ENCODE measurements around the gene GYPB.
"Not testable (repeated sequence)": the region's sequence is repeated elsewhere in the genome, so short reads cannot be mapped to it uniquely, and the experiment has no call there.

GYPB gene

DNA sequence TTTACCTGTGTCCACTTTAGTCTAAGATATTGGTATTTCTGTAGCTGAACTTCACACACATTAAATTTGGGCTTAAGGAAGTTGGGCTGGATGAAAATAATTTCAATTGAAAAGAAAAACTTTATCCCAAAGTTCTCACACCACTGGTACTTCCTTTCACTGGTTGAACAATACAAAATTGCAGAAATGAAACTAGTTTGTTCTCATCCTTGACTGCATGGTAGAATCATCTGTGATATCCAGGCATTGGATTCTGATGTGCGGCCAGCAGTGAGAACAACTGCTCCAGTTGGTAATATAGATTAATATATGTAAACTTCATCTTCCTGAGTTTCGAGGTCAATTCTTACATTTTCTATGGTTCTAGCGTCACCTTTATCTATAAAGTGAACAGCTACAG is 10.6 kb downstream of the GYPB start:
- not testable (repeated sequence) for DNase-seq (ENCODE audit: low spot score)

DNA sequence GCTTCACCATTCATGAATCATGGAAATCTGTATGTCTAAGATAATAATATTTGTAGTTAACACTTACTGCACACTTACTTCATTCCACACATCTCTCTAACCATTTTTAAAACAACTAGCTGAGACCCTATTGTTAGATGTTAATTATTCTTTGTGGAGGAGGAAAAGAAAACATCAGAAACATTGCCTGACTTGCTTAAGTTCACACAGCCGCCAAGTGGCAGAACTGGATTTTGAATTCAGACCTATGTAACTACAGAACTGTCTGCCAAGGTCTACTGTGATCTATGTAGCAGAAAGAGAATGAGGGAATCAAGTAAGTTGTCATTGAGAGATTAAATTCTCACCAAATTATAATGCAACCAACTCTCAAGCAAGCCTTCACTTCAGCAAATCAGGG is 11.2 kb downstream of the GYPB start:
- DNase-seq (ENCODE audit: low spot score): not testable (repeated sequence)

- not testable (repeated sequence) for DNase-seq (ENCODE audit: low spot score)
These were observed 12.9 kb downstream of the GYPB start for GRCh38 chr4:144006200-144006803.

- not testable (repeated sequence) for DNase-seq (ENCODE audit: low spot score)
These were observed 13.6 kb downstream of the GYPB start for GRCh38 chr4:144005558-144005953.

DNA sequence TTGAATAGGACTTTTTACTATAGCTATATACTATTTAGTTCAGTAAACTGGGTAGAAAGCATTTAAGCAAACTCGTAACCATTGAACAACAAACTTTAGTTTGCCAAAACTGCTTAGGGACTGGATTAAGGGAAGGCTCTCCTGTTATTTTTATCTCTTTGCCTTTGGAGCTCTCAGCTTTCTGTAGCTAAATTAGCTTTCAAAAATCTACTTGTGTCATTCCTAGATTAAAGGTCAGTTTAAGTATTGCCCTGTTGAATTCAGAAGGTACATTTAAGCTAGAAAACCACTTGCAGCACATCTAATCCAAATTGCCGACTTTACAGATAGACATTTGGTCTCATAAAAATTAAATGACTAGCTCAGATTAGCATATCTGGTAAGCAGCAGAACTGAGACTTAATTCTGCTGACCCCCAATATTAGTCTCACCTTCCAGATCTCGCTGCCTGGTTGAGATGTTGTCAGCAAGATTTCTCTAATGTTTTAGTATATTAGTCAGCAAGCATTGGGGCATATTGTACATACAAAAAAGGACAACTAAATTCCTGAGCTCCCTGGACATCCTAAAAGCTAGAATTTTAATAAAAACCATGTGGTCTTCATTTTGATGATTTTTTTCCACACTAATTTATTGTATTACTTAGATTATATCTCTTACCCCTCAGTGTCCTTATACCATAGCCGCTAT is 14.2 kb downstream of the GYPB start:
- not testable (repeated sequence) for DNase-seq (ENCODE audit: low spot score)

- not testable (repeated sequence) for DNase-seq (ENCODE audit: low spot score)
These were observed 15.3 kb downstream of the GYPB start for GRCh38 chr4:144003890-144004265.

DNA sequence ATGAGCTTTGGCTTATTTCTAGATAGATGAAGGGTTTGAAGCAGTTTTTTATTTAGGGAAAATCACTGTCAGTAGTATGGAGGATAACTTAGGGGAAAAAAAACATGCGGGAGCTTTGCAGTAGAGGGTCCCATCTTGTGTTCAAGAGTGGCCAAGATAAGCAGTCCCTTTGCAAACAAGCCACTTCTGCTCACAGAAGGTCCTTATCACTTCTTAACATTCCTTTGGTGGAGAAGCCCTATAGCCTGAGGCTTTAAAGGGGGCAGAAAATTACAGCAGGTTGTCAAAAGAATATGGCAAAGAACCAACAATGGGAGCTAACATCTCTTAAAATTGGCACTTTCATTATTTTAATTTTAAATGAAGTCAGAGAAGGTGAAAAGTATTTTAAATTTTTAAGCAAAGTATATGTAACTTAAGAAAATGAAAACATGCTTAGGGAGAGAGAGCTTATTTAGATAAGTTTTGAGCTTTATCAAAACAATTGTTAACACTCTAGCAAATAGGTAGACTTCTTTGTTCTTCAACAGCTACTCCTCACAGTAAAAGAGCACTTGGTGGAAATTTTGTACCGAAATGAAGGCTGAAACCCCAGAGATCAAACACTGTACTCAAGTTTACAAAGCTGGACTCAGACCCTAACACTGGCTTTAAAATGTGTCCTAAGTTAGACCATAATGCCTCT is 15.8 kb downstream of the GYPB start:
- not testable (repeated sequence) for DNase-seq (ENCODE audit: low spot score)

DNA sequence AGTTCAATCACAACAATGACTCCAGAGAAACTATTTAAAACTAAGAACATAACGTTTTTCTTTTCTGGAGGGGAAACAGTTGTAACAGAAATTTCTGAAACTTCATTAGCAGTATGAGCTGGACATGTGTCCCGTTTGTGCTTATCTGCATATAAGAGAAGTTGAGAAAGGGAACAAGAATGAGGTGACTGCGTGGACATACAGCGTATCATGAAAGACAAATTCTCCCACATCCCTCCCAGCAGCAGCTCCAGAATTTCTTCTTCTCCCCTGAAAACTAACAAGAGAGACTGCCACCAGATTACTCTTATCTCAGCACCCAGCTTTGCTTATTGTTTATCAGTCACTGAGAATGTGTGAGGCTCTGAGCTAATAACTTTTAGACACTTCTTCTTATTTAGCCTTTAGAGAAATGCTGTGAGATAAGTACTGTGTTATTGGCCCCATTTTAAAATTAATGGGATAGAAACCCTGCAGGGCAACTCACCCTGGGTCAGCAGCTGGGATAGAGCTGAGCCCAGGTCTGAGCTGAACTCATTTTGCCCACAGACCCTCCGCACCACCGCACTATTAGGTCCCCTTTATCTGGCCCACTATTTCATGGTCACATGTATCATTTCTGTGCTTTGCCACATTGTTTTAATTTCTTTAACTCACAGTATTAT is 18.7 kb downstream of the GYPB start:
- DNase-seq (ENCODE audit: low spot score): not testable (repeated sequence)

GRCh38 chr4:143996193-143996592 is 23.0 kb downstream of the GYPB start:
- not testable (repeated sequence) for DNase-seq (ENCODE audit: low spot score)

- DNase-seq (ENCODE audit: low spot score): not testable (repeated sequence)
These were observed 27.4 kb downstream of the GYPB start for GRCh38 chr4:143991761-143992160.

DNA sequence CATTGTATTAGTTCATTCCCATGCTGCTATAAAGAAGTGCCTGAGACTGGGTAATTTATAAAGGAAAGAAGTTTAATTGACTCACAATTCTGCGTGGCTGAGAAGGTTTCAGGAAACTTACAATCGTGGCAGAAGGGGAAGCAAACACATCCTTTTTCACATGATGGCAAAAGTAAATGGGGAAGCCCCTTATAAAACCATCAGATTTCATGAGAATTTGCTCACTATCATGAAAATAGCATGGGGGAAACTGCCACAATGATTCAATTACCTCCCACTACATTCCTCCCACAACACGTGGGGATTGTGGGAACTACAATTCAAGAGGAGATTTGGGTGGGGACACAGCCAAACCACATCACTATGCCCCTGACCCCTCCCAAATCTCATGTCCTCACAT is 28.5 kb downstream of the GYPB start:
- not testable (repeated sequence) for DNase-seq (ENCODE audit: low spot score)

- DNase-seq (ENCODE audit: low spot score): no peak
These were observed 33.0 kb downstream of the GYPB start for GRCh38 chr4:143986180-143986579.

GRCh38 chr4:143980776-143981175 is 38.4 kb downstream of the GYPB start:
- not testable (repeated sequence) for DNase-seq (ENCODE audit: low spot score)

GRCh38 chr4:143975527-143975926 is 43.7 kb downstream of the GYPB start:
- not testable (repeated sequence) for DNase-seq (ENCODE audit: low spot score)

- DNase-seq (ENCODE audit: low spot score): not testable (repeated sequence)
These were observed 45.2 kb downstream of the GYPB start for GRCh38 chr4:143974021-143974420.

DNA sequence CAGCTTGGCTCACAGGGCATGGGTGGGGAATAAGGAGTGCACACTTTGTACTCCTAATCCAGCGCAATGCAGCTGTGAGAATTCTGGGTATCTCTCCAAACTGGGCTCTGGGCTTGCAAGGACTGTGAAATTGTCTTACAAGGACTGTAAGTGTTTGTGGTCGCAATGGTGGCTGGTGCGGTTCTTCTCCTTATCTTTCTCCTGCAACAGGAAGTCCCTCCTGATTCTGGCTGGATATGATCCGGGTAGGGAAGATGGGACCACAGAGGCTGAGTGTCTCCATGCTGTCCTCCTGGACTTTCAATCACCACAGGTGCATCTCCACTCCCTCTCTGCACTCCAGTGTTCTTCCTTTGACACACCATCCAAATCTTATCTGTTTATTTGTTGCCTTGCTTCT is 58.1 kb downstream of the GYPB start:
- no peak for DNase-seq (ENCODE audit: low spot score)

DNA sequence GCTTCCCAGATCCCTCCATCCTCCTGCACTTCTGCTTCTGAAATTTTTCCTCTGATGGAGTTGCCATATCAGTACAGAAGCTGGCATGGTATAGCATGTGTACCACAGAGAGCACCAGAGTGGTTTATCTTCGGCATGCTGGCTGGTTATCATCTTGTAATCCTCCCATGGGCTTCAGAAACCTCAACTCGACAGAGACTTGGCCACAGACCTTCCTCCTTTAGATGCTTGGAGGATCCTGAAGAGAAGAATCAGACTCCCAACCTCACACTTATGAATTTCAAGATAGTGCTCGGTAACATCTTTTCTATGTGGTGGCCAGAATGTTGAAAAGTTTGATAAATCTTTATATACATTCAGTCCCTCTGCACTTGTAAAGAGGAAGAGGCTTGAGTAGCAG is 63.9 kb downstream of the GYPB start:
- not testable (repeated sequence) for DNase-seq (ENCODE audit: low spot score)

- not testable (repeated sequence) for DNase-seq (ENCODE audit: low spot score)
These were observed 67.7 kb downstream of the GYPB start for GRCh38 chr4:143951458-143951972.

DNA sequence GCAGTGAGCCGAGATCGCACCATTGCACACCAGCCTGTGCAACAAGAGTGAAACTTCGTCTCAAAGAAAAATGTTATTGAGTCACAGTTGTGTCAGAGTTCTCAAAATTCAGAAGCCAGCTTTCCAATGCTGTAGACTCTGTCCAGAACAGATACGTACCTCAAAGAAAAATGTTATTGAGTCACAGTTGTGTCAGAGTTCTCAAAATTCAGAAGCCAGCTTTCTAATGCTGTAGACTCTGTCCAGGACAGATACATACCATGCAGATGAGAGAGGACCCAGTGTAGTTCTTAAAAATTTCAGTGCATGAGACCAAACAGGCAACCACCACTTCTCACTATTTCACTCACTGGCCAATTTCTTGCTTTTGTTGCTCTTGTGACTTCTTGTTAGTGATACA is 68.2 kb downstream of the GYPB start:
- DNase-seq (ENCODE audit: low spot score): not testable (repeated sequence)

- not testable (repeated sequence) for DNase-seq (ENCODE audit: low spot score)
These were observed 69.0 kb downstream of the GYPB start for GRCh38 chr4:143950185-143950584.

- not testable (repeated sequence) for DNase-seq (ENCODE audit: low spot score)
These were observed 71.7 kb downstream of the GYPB start for GRCh38 chr4:143947493-143947892.

Measured in ecto neural progenitor cell (in vitro differentiated cells).